H9 (cell line): Measurements from ENCODE around the gene ID4. TPM values are rescaled to one million over a fixed set of nuclear protein-coding genes. Genes with fewer than 3 reads are reported as not detected.

Source experiments
- DNase-seq: peaks from one replicate; pipeline ENCODE4 v3.0.0-alpha.2; 2017
- H2AFZ ChIP-seq: one replicate; pipeline ENCODE4 v1.6.1; 2013; ENCODE audit warnings: mild to moderate bottlenecking, low read length, control low read depth, moderate library complexity
- H2AK5ac ChIP-seq: 2 replicates; pipeline ENCODE4 v1.6.1; 2013; ENCODE audit warnings: low read length, control low read depth, mixed read lengths; ENCODE audit not compliant: insufficient read length
- H2BK120ac ChIP-seq: one replicate; pipeline ENCODE4 v1.6.1; 2013; ENCODE audit warnings: low read depth, mild to moderate bottlenecking, low read length, control low read depth, inconsistent platforms; ENCODE audit not compliant: poor library complexity, severe bottlenecking
- H2BK12ac ChIP-seq: 2 replicates; pipeline ENCODE4 v1.6.1; 2013; ENCODE audit warnings: low read length, control low read depth, mixed read lengths, low read depth; ENCODE audit not compliant: insufficient read length
- H2BK15ac ChIP-seq: 2 replicates; pipeline ENCODE4 v1.6.1; 2013; ENCODE audit warnings: low read depth, low read length, control low read depth
- H2BK20ac ChIP-seq: one replicate; pipeline ENCODE4 v1.6.1; 2013; ENCODE audit warnings: low read depth, mild to moderate bottlenecking, low read length, control low read depth, inconsistent platforms; ENCODE audit not compliant: poor library complexity, severe bottlenecking
- H2BK5ac ChIP-seq: 2 replicates; pipeline ENCODE4 v1.6.1; 2013; ENCODE audit warnings: low read length, control low read depth, mixed read lengths; ENCODE audit not compliant: insufficient read length
- H3K14ac ChIP-seq: 2 replicates; pipeline ENCODE4 v1.6.1; 2013; ENCODE audit warnings: low read length, control low read depth; ENCODE audit not compliant: insufficient read depth
- H3K18ac ChIP-seq: 2 replicates; pipeline ENCODE4 v1.6.1; 2013; ENCODE audit warnings: low read depth, mild to moderate bottlenecking, mixed read lengths, low read length, control low read depth; ENCODE audit not compliant: insufficient read length
- H3K23ac ChIP-seq: 2 replicates; pipeline ENCODE4 v1.6.1; 2013; ENCODE audit warnings: low read length, control low read depth, mixed read lengths, low read depth; ENCODE audit not compliant: insufficient read length
- H3K23me2 ChIP-seq: 2 replicates; pipeline ENCODE4 v1.6.1; 2013; ENCODE audit warnings: low read depth, mild to moderate bottlenecking, mixed read lengths, low read length, control low read depth; ENCODE audit not compliant: insufficient read length, poor library complexity, severe bottlenecking
- H3K27ac ChIP-seq: 2 replicates; pipeline ENCODE4 v1.5.1; 2013; ENCODE audit warnings: low read length, control low read depth, mixed read lengths, low read depth; ENCODE audit not compliant: insufficient read length
- H3K27me3 ChIP-seq: 2 replicates; pipeline ENCODE4 v1.6.1; 2013; ENCODE audit warnings: low read length, control low read depth, inconsistent platforms; ENCODE audit not compliant: insufficient read depth
- H3K4ac ChIP-seq: 2 replicates; pipeline ENCODE4 v1.6.1; 2013; ENCODE audit warnings: low read depth, mild to moderate bottlenecking, control low read depth, inconsistent platforms, low read length, moderate library complexity
- H3K4me1 ChIP-seq: 2 replicates; pipeline ENCODE4 v1.6.1; 2013; ENCODE audit warnings: low read length, control low read depth, inconsistent platforms; ENCODE audit not compliant: insufficient read depth
- H3K4me2 ChIP-seq: 2 replicates; pipeline ENCODE4 v1.6.1; 2013; ENCODE audit warnings: low read length, control low read depth, mixed read lengths; ENCODE audit not compliant: insufficient read length, insufficient read depth
- H3K56ac ChIP-seq: 2 replicates; pipeline ENCODE4 v1.6.1; 2013; ENCODE audit warnings: low read depth, mild to moderate bottlenecking, mixed read lengths, low read length, control low read depth; ENCODE audit not compliant: insufficient read length
- H3K79me1 ChIP-seq: 2 replicates; pipeline ENCODE4 v1.6.1; 2013; ENCODE audit warnings: low read depth, mild to moderate bottlenecking, moderate library complexity, low read length, control low read depth, inconsistent platforms; ENCODE audit not compliant: insufficient read depth, poor library complexity, severe bottlenecking
- H3K79me2 ChIP-seq: 2 replicates; pipeline ENCODE4 v1.6.1; 2013; ENCODE audit warnings: low read length, control low read depth, inconsistent platforms; ENCODE audit not compliant: insufficient read depth
- H3K9ac ChIP-seq: 2 replicates; pipeline ENCODE4 v1.6.1; 2013; ENCODE audit warnings: low read length, control low read depth, mixed read lengths; ENCODE audit not compliant: insufficient read length; ENCODE audit errors: extremely low read depth
- H3K9me3 ChIP-seq: one replicate; pipeline ENCODE4 v1.6.1; 2013; ENCODE audit warnings: low read depth, low read length, inconsistent platforms; ENCODE audit not compliant: control insufficient read depth
- H3T11ph ChIP-seq: one replicate; pipeline ENCODE4 v1.6.1; 2013; ENCODE audit warnings: mild to moderate bottlenecking, low read length, control low read depth, inconsistent platforms
- H4K20me1 ChIP-seq: one replicate; pipeline ENCODE4 v1.6.1; 2013; ENCODE audit not compliant: control insufficient read depth, insufficient read length, insufficient read depth
- H4K5ac ChIP-seq: 2 replicates; pipeline ENCODE4 v1.6.1; 2013; ENCODE audit warnings: low read depth, mild to moderate bottlenecking, mixed read lengths, low read length, control low read depth; ENCODE audit not compliant: insufficient read length
- H4K8ac ChIP-seq: replicated peaks from 2 replicates; pipeline ENCODE4 v1.6.1; 2013; ENCODE audit warnings: low read length, control low read depth, mixed read lengths, low read depth; ENCODE audit not compliant: insufficient read length
- H4K91ac ChIP-seq: 2 replicates; pipeline ENCODE4 v1.6.1; 2013; ENCODE audit warnings: low read depth, mild to moderate bottlenecking, moderate library complexity, mixed read lengths, low read length, control low read depth; ENCODE audit not compliant: insufficient read length
- H3K27ac Mint-ChIP-seq, 3 experiments: 2 replicates in 2 of 3; 3 replicates in 1 of 3; pipeline ENCODE4 v1.8.0; 2020 to 2021; ENCODE audit warnings: mixed read lengths in 3 of 3, mild to moderate bottlenecking in 1 of 3, moderate library complexity in 1 of 3
- H3K27me3 Mint-ChIP-seq: 2 replicates; pipeline ENCODE4 v1.8.0; 2021; ENCODE audit warnings: low read depth, mild to moderate bottlenecking, moderate library complexity, mixed read lengths
- H3K36me3 Mint-ChIP-seq, 3 experiments: 2 replicates in 2 of 3; 3 replicates in 1 of 3; pipeline ENCODE4 v1.8.0; 2020 to 2021; ENCODE audit warnings: low read depth in 3 of 3, mixed read lengths in 3 of 3; ENCODE audit not compliant: insufficient read depth in 1 of 3
- H3K4me1 Mint-ChIP-seq, 2 experiments: 2 replicates each; pipeline ENCODE4 v1.8.0; 2020; ENCODE audit warnings: mixed read lengths in 2 of 2
- H3K4me3 Mint-ChIP-seq, 2 experiments: 2 replicates in 1 of 2; 3 replicates in 1 of 2; pipeline ENCODE4 v1.8.0; 2020 to 2021; ENCODE audit warnings: mild to moderate bottlenecking in 2 of 2, mixed read lengths in 2 of 2, moderate library complexity in 1 of 2
- H3K9me3 Mint-ChIP-seq, 2 experiments: 2 replicates in 1 of 2; 3 replicates in 1 of 2; pipeline ENCODE4 v1.8.0; 2020; ENCODE audit warnings: mild to moderate bottlenecking in 2 of 2, mixed read lengths in 2 of 2, moderate library complexity in 1 of 2
- CTCF ChIP-seq: fragments of 200-600 bp; sonication (generic); conservative IDR thresholded peaks from 3 replicates; pipeline ENCODE4 v1.8.0; 2021; ENCODE audit warnings: antibody characterized with exemption, mild to moderate bottlenecking
- WGBS: extraction: QIAGEN DNeasy Blood & Tissue Kit; methylation state at CpG from one replicate; pipeline ENCODE4 v1.1.7; 2013; ENCODE audit warnings: missing lambda C conversion rate, low lambda C conversion rate, mixed read lengths; ENCODE audit not compliant: insufficient read length; ENCODE audit errors: extremely low coverage; 5-methylcytosine and 5-hydroxymethylcytosine counted together
- total RNA-seq: library from RNA; stranded (reverse); gene quantifications from 2 replicates; pipeline ENCODE4 v1.2.1, GENCODE V29; 2021

The ID4 gene
- total RNA-seq, 1 experiment from 2014 or later: 14.0 TPM

- Histone ChIP-seq H2BK12ac (no peak overlapping the region), H2AFZ (no peak overlapping the region), H2BK120ac (no peak overlapping the region), H3K79me2 (no peaks in the 10 kb centered on the region), H3K4me1 (0 out of 2 replicates have a peak, but pooled peaks cover 2% of the 10 kb centered on the region), H3K79me1 (no peaks in the 10 kb centered on the region), H3K18ac (no peak overlapping the region), H2AK5ac (no peak overlapping the region), H3K27ac (no peak overlapping the region), H3K9ac (no peak overlapping the region), H2BK5ac (no peak overlapping the region), H3K56ac (no peak overlapping the region), H2BK15ac (no peak overlapping the region), H4K8ac (no peak overlapping the region), H4K5ac (no peak overlapping the region), H4K91ac (no peak overlapping the region), H2BK20ac (no peak overlapping the region), H3K14ac (no peak overlapping the region), H3K23ac (no peak overlapping the region), H3K23me2 (peaks cover 10% of the 10 kb centered on the region), H3K9me3 (no peaks in the 10 kb centered on the region), H3T11ph (no peak overlapping the region), H3K4me2 (no peak overlapping the region), H3K4ac (no peak overlapping the region), H4K20me1 (no peaks in the 10 kb centered on the region), H3K27me3 (no peaks in the 10 kb centered on the region; the same call in 1 of the 2 replicates)
- Mint-ChIP-seq H3K27me3 (peaks cover 13% of the 10 kb centered on the region), H3K27ac (peak overlapping the region in 1 of 3 experiments; percentile 9; a peak in 1 of 7 replicates), H3K36me3 (peaks cover 0 to 38% (median 7%) of the 10 kb centered on the region in 3 experiments; a peak in 4 of 7 replicates), H3K4me3 (no peak overlapping the region), H3K4me1 (peaks cover 37 to 44% of the 10 kb centered on the region in 2 experiments), H3K9me3 (peaks cover 0 to 20% of the 10 kb centered on the region in 2 experiments; a peak in 2 of 5 replicates)
- no CpG with 5 or more reads among the region's 6 CpGs for WGBS
- no peak for DNase-seq
- TF ChIP-seq CTCF: no peak
Observed at GRCh38 chr6:19802656-19803055, 34.5 kb upstream of the ID4 start.
